Prostate gland (tissue), 2 donors: ENCODE results near the gene TBC1D24. TPM values are rescaled to one million over a fixed set of nuclear protein-coding genes. Genes with fewer than 3 reads are reported as not detected.

ENCODE experiments used
- DNase-seq: peaks from one replicate; pipeline ENCODE4 v3.0.0-alpha.2; 2019; ENCODE audit warnings: low spot score
- H3K27ac ChIP-seq, 2 donors: fragments of 200-600 bp; sonication (generic); 2 replicates each; pipeline ENCODE4 v1.5.1; 2017 to 2019
- H3K27me3 ChIP-seq: fragments of 200-600 bp; sonication (generic); replicated peaks from 2 replicates; pipeline ENCODE4 v1.5.1; 2019; ENCODE audit not compliant: insufficient read depth
- H3K36me3 ChIP-seq, 2 donors: fragments of 200-600 bp; sonication (generic); 1 replicate in 1 of 2; 2 replicates in 1 of 2; pipeline versions ENCODE4 v1.5.1 to v1.8.1; 2017 to 2019
- H3K4me1 ChIP-seq: fragments of 200-600 bp; sonication (generic); replicated peaks from 2 replicates; pipeline ENCODE4 v1.5.1; 2019
- H3K4me3 ChIP-seq, 2 donors: fragments of 200-600 bp; sonication (generic); 2 replicates each; pipeline ENCODE4 v1.5.1; 2017 to 2019
- H3K9me3 ChIP-seq: fragments of 200-600 bp; sonication (generic); 2 replicates; pipeline ENCODE4 v1.5.1; 2017
- CTCF ChIP-seq, 4 experiments: fragments of 200-600 bp in 2 of 4; fragments of 450-650 bp in 2 of 4; sonication (generic) in 2 of 4; IDR thresholded peaks; 1 replicate in 3 of 4; 2 replicates in 1 of 4; pipeline ENCODE4 v1.5.1; 2016 to 2019; ENCODE audit warnings: antibody characterized with exemption in 4 of 4, mild to moderate bottlenecking in 2 of 4, moderate library complexity in 2 of 4
- POLR2A ChIP-seq: fragments of 450-650 bp; IDR thresholded peaks from one replicate; pipeline ENCODE4 v1.6.1; 2016; ENCODE audit warnings: antibody characterized with exemption, mild to moderate bottlenecking
- POLR2AphosphoS5 ChIP-seq: sonication (generic); formaldehyde crosslinking; IDR thresholded peaks from one replicate; pipeline ENCODE4 v1.6.1; 2017; ENCODE audit warnings: antibody characterized with exemption
- WGBS: methylation state at CpG from one replicate; pipeline ENCODE4 v1.1.5; 2018; 5-methylcytosine and 5-hydroxymethylcytosine counted together
- intact Hi-C: fragments of 100-400 bp; cut with DNase I; formaldehyde crosslinking; loops from one replicate; pipeline ENCODE4 v1.14.2; 2022
- total RNA-seq, 2 donors: library from RNA; depleted of rRNA; stranded (reverse); fragments of >200 nt; gene quantifications; one replicate each; pipeline ENCODE4 v1.1.0, GENCODE V29; 2016

The TBC1D24 gene
- total RNA-seq, 2 donors from 2014 or later, result 22.4 to 26.2 TPM

- 33% methylated on average over 28 of the region's 28 CpGs for WGBS
- intact Hi-C loops, result loop anchor here (5.0 kb wide), 2 partner anchors 69 to 91 kb away; no protein-coding TSS in a partner anchor
- peak overlapping the region; percentile 65 for H3K27ac ChIP-seq
- peak; percentile 16 for DNase-seq
- H3K9me3 ChIP-seq, result no peaks in the 10 kb centered on the region
- H3K4me1 ChIP-seq, result no peaks in the 10 kb centered on the region
- no peaks in the 10 kb centered on the region for H3K27me3 ChIP-seq
- peak overlapping the region; percentile 75 to 91 for H3K4me3 ChIP-seq
- TF ChIP-seq POLR2AphosphoS5, result no peak
- peak in 2 of 4 experiments; percentile 35 to 56 for TF ChIP-seq CTCF (IDR thresholded peaks at IDR 0.05)
- no peaks in the 10 kb centered on the region for H3K36me3 ChIP-seq
Observed at GRCh38 chr16:2428051-2428783, 46.7 kb upstream of the TBC1D24 start.

DNA sequence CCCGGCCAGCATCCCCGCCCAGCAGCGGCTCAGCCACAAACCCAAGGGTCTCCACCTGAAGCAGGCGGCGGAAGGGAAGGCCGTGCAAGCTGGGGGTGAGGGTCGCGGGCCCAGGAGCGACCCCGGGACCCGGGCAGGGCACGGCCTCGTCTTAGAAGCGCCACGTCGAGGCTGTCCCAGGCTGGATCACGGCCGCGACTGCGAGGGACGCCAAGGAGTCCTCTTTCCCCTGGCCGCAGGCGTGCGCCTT is 46.2 kb upstream of the TBC1D24 start:
- no peaks in the 10 kb centered on the region for H3K4me1 ChIP-seq
- peak overlapping the region; percentile 75 to 91 for H3K4me3 ChIP-seq
- no peak for DNase-seq
- TF ChIP-seq CTCF (IDR thresholded peaks at IDR 0.05), result no peak
- no peak for TF ChIP-seq POLR2AphosphoS5
- no peak for TF ChIP-seq POLR2A
- WGBS, result 0% methylated on average over 22 of the region's 24 CpGs
- no peaks in the 10 kb centered on the region for H3K9me3 ChIP-seq
- no peaks in the 10 kb centered on the region for H3K36me3 ChIP-seq
- intact Hi-C loops, result loop anchor here (5.0 kb wide), 2 partner anchors 69 to 91 kb away; no protein-coding TSS in a partner anchor
- H3K27me3 ChIP-seq, result no peaks in the 10 kb centered on the region
- H3K27ac ChIP-seq, result peak overlapping the region; percentile 65

DNA sequence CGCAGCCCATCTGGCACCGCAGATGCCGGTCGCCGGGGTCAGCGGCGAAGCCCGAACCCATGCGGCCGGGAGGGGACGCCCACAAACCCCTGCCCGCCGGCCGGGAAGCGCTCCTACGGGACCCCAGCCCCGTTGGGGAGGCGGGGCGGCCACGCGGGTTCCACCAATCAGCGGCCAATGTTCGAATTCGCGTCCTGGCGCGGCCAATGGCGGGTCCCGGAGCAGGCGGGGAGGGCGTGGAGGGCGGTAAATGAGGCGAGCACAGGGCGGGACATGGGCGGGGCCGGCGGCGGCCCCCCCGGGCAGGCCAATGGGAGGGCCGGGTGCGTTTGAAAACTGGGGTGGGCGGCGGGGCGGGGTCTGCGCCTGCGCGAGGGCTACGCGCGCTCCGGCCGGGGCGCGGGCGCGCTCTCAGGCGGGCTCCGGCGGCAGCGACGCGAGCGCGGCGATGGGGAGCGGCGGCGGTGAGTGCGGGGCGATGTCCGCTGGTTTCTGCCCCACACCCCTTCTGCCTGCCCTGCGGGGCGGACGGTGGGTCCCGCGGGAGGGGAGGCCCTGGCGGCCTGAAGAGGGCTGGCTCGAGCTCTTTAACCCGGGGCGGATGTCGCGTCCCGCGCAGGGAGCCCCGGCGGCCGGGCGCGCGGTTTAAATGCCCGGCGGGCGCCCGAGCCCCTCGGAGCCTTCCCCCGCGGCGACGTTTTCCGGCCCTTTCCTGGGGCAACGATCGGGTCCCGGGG is 45.7 kb upstream of the TBC1D24 start, which contains the start of gene CCNF:
CCNF (plus strand) TSS at position 414 of the 737 bp plus-strand sequence; CDS start at position 449, 35 bp downstream.
- Histone ChIP-seq H3K36me3 (no peaks in the 10 kb centered on the region), H3K27ac (peak within 1 kb of the TSS; percentile 65 to 82), H3K4me1 (no peaks in the 10 kb centered on the region), H3K4me3 (peak within 1 kb of the TSS; percentile 75 to 91), H3K27me3 (no peaks in the 10 kb centered on the region), H3K9me3 (no peaks in the 10 kb centered on the region)
- peak; percentile 97 for DNase-seq
- intact Hi-C loops, result loop anchor here (5.0 kb wide), 2 partner anchors 68 to 92 kb away; no protein-coding TSS in a partner anchor
- TF ChIP-seq CTCF (IDR thresholded peaks at IDR 0.05) (peak in 1 of 4 experiments; percentile 32), POLR2AphosphoS5 (peak; percentile 78), POLR2A (peak; percentile 56)
- under 1% methylated on average over 28 of the region's 103 CpGs for WGBS

DNA sequence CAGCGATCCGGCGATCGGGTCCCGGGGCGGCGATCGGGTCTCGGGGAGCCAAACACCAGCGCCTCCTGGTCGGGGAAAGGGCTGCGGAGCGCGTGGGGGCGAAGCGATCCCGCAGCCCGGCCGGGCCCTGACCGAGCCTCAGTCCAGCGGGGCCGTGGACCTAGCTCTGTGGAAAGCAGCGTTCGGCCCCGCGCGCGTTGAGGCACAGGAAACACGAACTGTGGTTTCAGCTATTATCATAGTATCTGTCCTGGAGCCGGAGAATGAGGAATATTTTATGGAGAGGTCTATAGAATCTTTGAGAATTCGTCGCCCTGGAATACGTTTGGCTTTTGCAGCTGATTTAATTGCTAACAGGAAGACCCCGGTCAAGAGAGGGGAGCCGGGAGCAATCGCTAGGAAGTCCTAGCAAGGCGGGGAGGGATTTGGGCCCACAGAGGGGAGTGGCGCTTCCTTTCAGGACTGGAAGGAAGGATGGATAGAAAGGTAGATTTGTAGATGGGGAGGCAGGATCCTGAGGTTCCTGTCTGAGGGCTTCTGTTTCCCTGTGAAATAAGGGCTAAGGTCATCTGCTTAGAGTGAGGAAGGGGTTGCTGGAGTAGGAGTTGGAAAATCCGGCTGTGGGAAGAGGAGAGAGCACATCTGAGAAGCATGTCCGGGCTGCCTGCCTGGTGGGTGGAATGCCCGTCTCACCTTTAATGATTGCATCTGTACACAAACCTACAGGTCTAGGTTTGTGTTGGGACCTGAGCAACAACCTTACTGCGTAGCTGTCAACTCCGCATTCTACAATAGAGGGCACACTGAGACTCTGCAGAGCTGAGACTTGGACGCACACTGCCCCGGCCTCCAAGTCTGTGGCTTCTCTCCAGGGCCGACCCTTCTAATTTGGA is 44.9 kb upstream of the TBC1D24 start:
- TF ChIP-seq POLR2AphosphoS5 (peak; percentile 66), POLR2A (peak; percentile 40), CTCF (IDR thresholded peaks at IDR 0.05) (peak in 2 of 4 experiments; percentile 58 to 61)
- Histone ChIP-seq H3K27me3 (no peaks in the 10 kb centered on the region), H3K9me3 (no peaks in the 10 kb centered on the region), H3K36me3 (no peaks in the 10 kb centered on the region), H3K4me1 (no peaks in the 10 kb centered on the region), H3K4me3 (peak overlapping the region; percentile 75 to 91), H3K27ac (peak overlapping the region; percentile 65 to 82)
- peak; percentile 55 for DNase-seq
- 4% methylated on average over 30 of the region's 46 CpGs for WGBS
- intact Hi-C loops, result loop anchor here (5.0 kb wide), 2 partner anchors 67 to 93 kb away; no protein-coding TSS in a partner anchor
